SK-N-MC (cell line): ENCODE data around the gene CSF1R.

Experiments
- EZH2 ChIP-seq: fragments of 200-600 bp; sonication (generic); IDR thresholded peaks from one replicate; pipeline ENCODE4 v1.6.1; 2017; ENCODE audit warnings: antibody characterized with exemption
- FOXP2 ChIP-seq: optimal IDR thresholded peaks from 2 replicates; pipeline ENCODE3; 2011; ENCODE audit warnings: mild to moderate bottlenecking, moderate library complexity; ENCODE audit not compliant: insufficient read depth; ENCODE audit errors: extremely low read length, control extremely low read depth
- POLR2AphosphoS5 ChIP-seq: IDR thresholded peaks from 2 replicates; pipeline ENCODE4 v1.6.1; 2012; ENCODE audit warnings: mild to moderate bottlenecking, low read depth, low read length, borderline replicate concordance

DNA sequence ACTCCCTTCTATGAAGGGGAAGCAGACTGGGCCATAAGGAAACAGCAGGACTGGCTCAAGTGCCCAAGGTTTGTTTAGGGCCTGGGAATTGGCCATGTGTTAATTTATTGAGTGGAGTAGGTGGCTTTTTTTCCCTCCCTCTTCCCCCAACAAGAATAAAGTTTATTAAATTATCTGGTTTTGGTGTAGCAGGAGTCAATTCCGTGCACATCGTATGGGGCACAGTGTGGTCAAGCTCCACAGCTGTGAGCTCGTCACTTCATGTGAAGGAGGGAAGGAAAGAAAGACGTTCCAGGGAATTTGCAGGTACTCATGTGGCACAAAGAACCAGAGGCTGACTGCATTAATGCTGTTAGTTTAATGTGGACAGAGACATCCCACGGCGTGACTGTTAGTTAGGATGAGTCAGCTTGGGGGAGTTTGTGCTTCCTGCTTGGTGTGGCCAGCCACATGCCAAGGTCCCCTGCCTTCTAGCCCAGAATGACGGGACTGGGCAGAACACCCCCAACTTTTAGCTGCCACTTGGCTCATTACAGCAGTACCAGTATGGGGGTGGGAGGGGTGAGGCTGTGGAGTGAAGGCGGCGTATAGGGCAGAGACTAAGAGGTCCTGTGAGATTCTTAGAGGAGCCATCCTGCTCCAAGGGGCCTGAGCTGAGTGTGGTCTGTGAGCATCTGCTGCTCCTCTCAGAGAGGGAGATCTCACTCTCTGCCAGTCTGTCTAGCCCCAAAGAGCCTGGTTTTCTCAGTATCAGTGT is 33.2 kb downstream of the CSF1R start:
- no peak for TF ChIP-seq POLR2AphosphoS5
- no peak for TF ChIP-seq EZH2
- TF ChIP-seq FOXP2, result no peak
